HepG2 (cell line): ENCODE results near the gene PACSIN1. TPM values are rescaled to one million over a fixed set of nuclear protein-coding genes. Genes with fewer than 3 reads are reported as not detected.

ENCODE experiments used
- AGO1 ChIP-seq: fragments of 200-400 bp; formaldehyde crosslinking; IDR thresholded peaks from 2 replicates; pipeline ENCODE4 v1.6.1; 2017; ENCODE audit warnings: mild to moderate bottlenecking, low read depth, low read length, moderate library complexity; ENCODE audit not compliant: poor library complexity, severe bottlenecking
- BHLHE40 ChIP-seq: IDR thresholded peaks from 2 replicates; pipeline ENCODE4 v1.6.1; 2011; ENCODE audit warnings: low read length, improper control_type of control experiment
- DNMT3B ChIP-seq: conservative IDR thresholded peaks from 2 replicates; pipeline ENCODE4 v1.6.1; 2016; ENCODE audit warnings: missing biosample characterization, control low read depth
- ELF3 ChIP-seq: IDR thresholded peaks from 2 replicates; pipeline ENCODE4 v1.6.1; 2016; ENCODE audit warnings: missing genetic modification reagents, missing compliant biosample characterization
- FOXJ3 ChIP-seq: sonication (generic); formaldehyde crosslinking; IDR thresholded peaks from 2 replicates; pipeline ENCODE4 v1.4.0; 2020; ENCODE audit warnings: missing genetic modification reagents, mild to moderate bottlenecking, borderline replicate concordance
- HHEX ChIP-seq: IDR thresholded peaks from 2 replicates; pipeline ENCODE4 v1.6.1; 2016; ENCODE audit warnings: control low read depth
- HNRNPUL1 ChIP-seq: fragments of 200-400 bp; formaldehyde crosslinking; IDR thresholded peaks from 2 replicates; pipeline ENCODE4 v1.6.1; 2017; ENCODE audit warnings: low read depth, mild to moderate bottlenecking, low read length, moderate library complexity
- NCOA1 ChIP-seq: sonication (generic); formaldehyde crosslinking; IDR thresholded peaks from 2 replicates; pipeline ENCODE4 v1.9.0; 2021; ENCODE audit warnings: missing genetic modification reagents
- NFIB ChIP-seq: sonication (generic); formaldehyde crosslinking; IDR thresholded peaks from 2 replicates; pipeline ENCODE4 v1.9.0; 2021; ENCODE audit warnings: missing genetic modification reagents, mild to moderate bottlenecking, borderline replicate concordance
- NFIC ChIP-seq: IDR thresholded peaks from 2 replicates; pipeline ENCODE4 v1.6.1; 2012; ENCODE audit warnings: mild to moderate bottlenecking, low read length, inconsistent platforms
- PTBP1 ChIP-seq: fragments of 200-400 bp; formaldehyde crosslinking; IDR thresholded peaks from 2 replicates; pipeline ENCODE4 v1.6.1; 2018; ENCODE audit warnings: low read length, low read depth; ENCODE audit not compliant: poor library complexity, severe bottlenecking
- RFX5 ChIP-seq: IDR thresholded peaks from 2 replicates; pipeline ENCODE4 v1.6.1; 2011; ENCODE audit warnings: low read depth, low read length, improper control_type of control experiment
- RNF2 ChIP-seq: fragments of 450-650 bp; conservative IDR thresholded peaks from 2 replicates; pipeline ENCODE4 v1.6.1; 2016; ENCODE audit warnings: low read depth
- SIX4 ChIP-seq: sonication (generic); formaldehyde crosslinking; IDR thresholded peaks from 2 replicates; pipeline ENCODE4 v1.4.0; 2020; ENCODE audit warnings: missing genetic modification reagents
- TBX3 ChIP-seq: fragments of 450-650 bp; IDR thresholded peaks from 2 replicates; pipeline ENCODE4 v1.6.1; 2017; ENCODE audit warnings: antibody characterized with exemption, mild to moderate bottlenecking, inconsistent platforms, borderline replicate concordance
- ZBTB7B ChIP-seq: sonication (generic); formaldehyde crosslinking; IDR thresholded peaks from 2 replicates; pipeline ENCODE4 v1.4.0; 2020; ENCODE audit warnings: missing genetic modification reagents
- ZKSCAN8 ChIP-seq: IDR thresholded peaks from 2 replicates; pipeline ENCODE4 v1.6.1; 2016; ENCODE audit warnings: borderline replicate concordance, missing genetic modification reagents, missing compliant biosample characterization
- ZNF207 ChIP-seq: fragments of 450-650 bp; IDR thresholded peaks from 2 replicates; pipeline ENCODE4 v1.6.1; 2016; ENCODE audit warnings: antibody characterized with exemption, borderline replicate concordance
- ZNF230 ChIP-seq: sonication (generic); formaldehyde crosslinking; IDR thresholded peaks from 2 replicates; pipeline ENCODE4 v1.4.0; 2020; ENCODE audit warnings: mild to moderate bottlenecking, missing genetic modification reagents
- ZNF33A ChIP-seq: sonication (generic); formaldehyde crosslinking; IDR thresholded peaks from 2 replicates; pipeline ENCODE4 v1.5.1; 2020; ENCODE audit warnings: missing genetic modification reagents, mild to moderate bottlenecking, moderate library complexity, borderline replicate concordance
- ZNF577 ChIP-seq: sonication (generic); formaldehyde crosslinking; IDR thresholded peaks from 2 replicates; pipeline ENCODE4 v1.4.0; 2020; ENCODE audit warnings: mild to moderate bottlenecking, low read depth, missing genetic modification reagents, borderline replicate concordance
- ZNF589 ChIP-seq: sonication (generic); formaldehyde crosslinking; conservative IDR thresholded peaks from 2 replicates; pipeline ENCODE4 v1.8.0; 2022; ENCODE audit warnings: mild to moderate bottlenecking, moderate library complexity, missing genetic modification reagents
- ZNF703 ChIP-seq: sonication (generic); formaldehyde crosslinking; IDR thresholded peaks from 2 replicates; pipeline ENCODE4 v1.5.1; 2020; ENCODE audit warnings: missing genetic modification reagents, mild to moderate bottlenecking, moderate library complexity, borderline replicate concordance
- polyA plus RNA-seq, 8 experiments: library from polyadenylated mRNA; depleted of rRNA in 3 of 8; stranded (reverse) in 7 of 8; unstranded in 1 of 8; fragments of >200 nt; fragmentation: Illumina TruSeq in 4 of 8; extraction: Trizol in 4 of 8; gene quantifications; 2 replicates each; pipeline versions ENCODE4 v1.2.1 to v1.2.3, GENCODE V29; 2011 to 2016; ENCODE audit warnings: low read depth in 4 of 8, missing spikeins in 1 of 8, mixed read lengths in 1 of 8; ENCODE audit not compliant: insufficient read depth in 1 of 8
- total RNA-seq, 5 experiments: library from RNA; depleted of rRNA; stranded (reverse); fragments of >200 nt; fragmentation: Illumina TruSeq; extraction: Trizol; gene quantifications; 2 replicates each; pipeline ENCODE4 v1.2.3, GENCODE V29; 2016; ENCODE audit warnings: low read depth in 1 of 5
- TF ChIP-seq, protein P1 (sequence below): sonication (generic); formaldehyde crosslinking; IDR thresholded peaks from 2 replicates; pipeline ENCODE4 v1.8.0; 2022; ENCODE audit warnings: low read depth, missing genetic modification reagents
- TF ChIP-seq, protein P2 (sequence below): sonication (generic); formaldehyde crosslinking; IDR thresholded peaks from 2 replicates; pipeline ENCODE4 v1.5.0; 2020; ENCODE audit warnings: missing genetic modification reagents, mild to moderate bottlenecking, borderline replicate concordance
- TF ChIP-seq, protein P3 (sequence below): sonication (generic); formaldehyde crosslinking; IDR thresholded peaks from 2 replicates; pipeline ENCODE4 v1.4.0; 2020; ENCODE audit warnings: missing genetic modification reagents
- TF ChIP-seq, protein P4 (sequence below): sonication (generic); formaldehyde crosslinking; IDR thresholded peaks from 2 replicates; pipeline ENCODE4 v1.5.0; 2020; ENCODE audit warnings: mild to moderate bottlenecking, missing genetic modification reagents

The PACSIN1 gene
- total and polyA plus RNA-seq, 2 of the 13 experiments (the other 11 are each of a cell fraction or from before 2014, with no cell fraction given), result not detected

DNA sequence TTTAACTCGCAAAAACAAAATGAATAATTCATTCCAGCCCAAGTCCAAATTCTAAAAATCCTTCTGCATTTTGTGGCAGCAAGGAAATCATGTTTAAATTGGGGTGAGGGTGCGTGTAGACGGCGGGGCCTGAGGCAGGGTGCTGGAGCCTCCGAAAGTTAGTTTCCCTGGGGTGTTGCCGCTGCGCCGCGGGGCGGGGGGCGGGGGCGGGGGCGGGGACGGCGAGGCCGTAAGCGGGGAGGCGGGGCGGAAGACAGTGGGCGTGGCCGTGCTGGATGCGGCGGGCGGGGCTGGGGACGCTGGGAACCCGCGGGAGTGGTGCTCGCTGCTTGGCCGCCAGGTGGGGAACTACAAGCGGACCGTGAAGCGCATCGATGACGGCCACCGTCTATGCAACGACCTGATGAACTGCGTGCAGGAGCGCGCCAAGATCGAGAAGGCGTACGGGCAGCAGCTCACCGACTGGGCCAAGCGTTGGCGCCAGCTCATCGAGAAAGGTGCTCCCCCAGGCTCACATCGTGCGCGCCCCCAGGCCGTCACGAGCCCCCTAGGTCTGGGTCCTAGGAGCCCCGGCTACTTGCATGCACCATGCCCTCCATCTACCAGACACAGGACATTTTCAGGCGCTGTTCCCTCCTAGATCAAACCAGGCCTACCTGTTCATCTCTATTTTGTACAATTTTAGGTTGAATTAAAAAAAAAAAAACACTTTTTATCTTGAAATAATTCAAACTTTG lies 61.3 kb downstream of the PACSIN1 start (continued):
- TF ChIP-seq, protein P1, sequence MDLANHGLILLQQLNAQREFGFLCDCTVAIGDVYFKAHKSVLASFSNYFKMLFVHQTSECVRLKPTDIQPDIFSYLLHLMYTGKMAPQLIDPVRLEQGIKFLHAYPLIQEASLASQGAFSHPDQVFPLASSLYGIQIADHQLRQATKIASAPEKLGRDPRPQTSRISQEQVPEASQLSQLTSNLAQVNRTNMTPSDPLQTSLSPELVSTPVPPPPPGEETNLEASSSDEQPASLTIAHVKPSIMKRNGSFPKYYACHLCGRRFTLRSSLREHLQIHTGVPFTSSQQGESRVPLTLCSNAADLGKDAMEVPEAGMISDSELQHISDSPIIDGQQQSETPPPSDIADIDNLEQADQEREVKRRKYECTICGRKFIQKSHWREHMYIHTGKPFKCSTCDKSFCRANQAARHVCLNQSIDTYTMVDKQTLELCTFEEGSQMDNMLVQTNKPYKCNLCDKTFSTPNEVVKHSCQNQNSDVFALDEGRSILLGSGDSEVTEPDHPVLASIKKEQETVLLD (CRISPR knock-in tag), result no peak
- TF ChIP-seq RNF2 (no peak), ZNF207 (no peak), HHEX (CRISPR knock-in tag) (no peak), RFX5 (no peak), ZNF33A (CRISPR knock-in tag) (no peak), NCOA1 (CRISPR knock-in tag) (no peak), DNMT3B (CRISPR knock-in tag) (no peak), PTBP1 (no peak), AGO1 (no peak), ELF3 (no peak), TBX3 (no peak), ZNF589 (CRISPR knock-in tag) (no peak), ZNF577 (CRISPR knock-in tag) (no peak), ZKSCAN8 (CRISPR knock-in tag) (no peak), NFIC (no peak), HNRNPUL1 (no peak), ZNF703 (CRISPR knock-in tag) (no peak), SIX4 (CRISPR knock-in tag) (no peak; the same call in 1 of the 2 replicates), BHLHE40 (0 out of 2 replicates have a peak, but pooled peaks have one; percentile 38), ZBTB7B (CRISPR knock-in tag) (peak; percentile 77; the same call in 1 of the 2 replicates), ZNF230 (0 out of 2 replicates have a peak, but pooled peaks have one; percentile 30), FOXJ3 (no peak), NFIB (CRISPR knock-in tag) (no peak)
- TF ChIP-seq, protein P2, sequence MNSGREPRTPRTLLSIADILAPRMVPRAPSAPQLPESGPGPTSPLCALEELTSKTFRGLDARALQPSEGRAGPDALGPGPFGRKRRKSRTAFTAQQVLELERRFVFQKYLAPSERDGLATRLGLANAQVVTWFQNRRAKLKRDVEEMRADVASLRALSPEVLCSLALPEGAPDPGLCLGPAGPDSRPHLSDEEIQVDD (CRISPR knock-in tag), result 0 out of 2 replicates have a peak, but pooled peaks have one; percentile 74
- TF ChIP-seq, protein P3, sequence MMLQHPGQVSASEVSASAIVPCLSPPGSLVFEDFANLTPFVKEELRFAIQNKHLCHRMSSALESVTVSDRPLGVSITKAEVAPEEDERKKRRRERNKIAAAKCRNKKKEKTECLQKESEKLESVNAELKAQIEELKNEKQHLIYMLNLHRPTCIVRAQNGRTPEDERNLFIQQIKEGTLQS (CRISPR knock-in tag), result peak; percentile 43; the same call in 1 of the 2 replicates
- TF ChIP-seq, protein P4, sequence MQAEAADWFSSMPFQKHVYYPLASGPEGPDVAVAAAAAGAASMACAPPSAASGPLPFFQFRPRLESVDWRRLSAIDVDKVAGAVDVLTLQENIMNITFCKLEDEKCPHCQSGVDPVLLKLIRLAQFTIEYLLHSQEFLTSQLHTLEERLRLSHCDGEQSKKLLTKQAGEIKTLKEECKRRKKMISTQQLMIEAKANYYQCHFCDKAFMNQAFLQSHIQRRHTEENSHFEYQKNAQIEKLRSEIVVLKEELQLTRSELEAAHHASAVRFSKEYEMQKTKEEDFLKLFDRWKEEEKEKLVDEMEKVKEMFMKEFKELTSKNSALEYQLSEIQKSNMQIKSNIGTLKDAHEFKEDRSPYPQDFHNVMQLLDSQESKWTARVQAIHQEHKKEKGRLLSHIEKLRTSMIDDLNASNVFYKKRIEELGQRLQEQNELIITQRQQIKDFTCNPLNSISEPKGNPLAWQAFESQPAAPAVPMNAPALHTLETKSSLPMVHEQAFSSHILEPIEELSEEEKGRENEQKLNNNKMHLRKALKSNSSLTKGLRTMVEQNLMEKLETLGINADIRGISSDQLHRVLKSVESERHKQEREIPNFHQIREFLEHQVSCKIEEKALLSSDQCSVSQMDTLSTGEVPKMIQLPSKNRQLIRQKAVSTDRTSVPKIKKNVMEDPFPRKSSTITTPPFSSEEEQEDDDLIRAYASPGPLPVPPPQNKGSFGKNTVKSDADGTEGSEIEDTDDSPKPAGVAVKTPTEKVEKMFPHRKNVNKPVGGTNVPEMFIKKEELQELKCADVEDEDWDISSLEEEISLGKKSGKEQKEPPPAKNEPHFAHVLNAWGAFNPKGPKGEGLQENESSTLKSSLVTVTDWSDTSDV (CRISPR knock-in tag), result no peak
